ENCODE results near the gene NEURL1B. TPM values are rescaled to one million over a fixed set of nuclear protein-coding genes. Genes with fewer than 3 reads are reported as not detected.
"Not testable (repeated sequence)": the region's sequence is repeated elsewhere in the genome, so short reads cannot be mapped to it uniquely, and the experiment has no call there.

Gene NEURL1B
- total RNA-seq, 1 experiment from 2014 or later = 0.75 TPM

DNA sequence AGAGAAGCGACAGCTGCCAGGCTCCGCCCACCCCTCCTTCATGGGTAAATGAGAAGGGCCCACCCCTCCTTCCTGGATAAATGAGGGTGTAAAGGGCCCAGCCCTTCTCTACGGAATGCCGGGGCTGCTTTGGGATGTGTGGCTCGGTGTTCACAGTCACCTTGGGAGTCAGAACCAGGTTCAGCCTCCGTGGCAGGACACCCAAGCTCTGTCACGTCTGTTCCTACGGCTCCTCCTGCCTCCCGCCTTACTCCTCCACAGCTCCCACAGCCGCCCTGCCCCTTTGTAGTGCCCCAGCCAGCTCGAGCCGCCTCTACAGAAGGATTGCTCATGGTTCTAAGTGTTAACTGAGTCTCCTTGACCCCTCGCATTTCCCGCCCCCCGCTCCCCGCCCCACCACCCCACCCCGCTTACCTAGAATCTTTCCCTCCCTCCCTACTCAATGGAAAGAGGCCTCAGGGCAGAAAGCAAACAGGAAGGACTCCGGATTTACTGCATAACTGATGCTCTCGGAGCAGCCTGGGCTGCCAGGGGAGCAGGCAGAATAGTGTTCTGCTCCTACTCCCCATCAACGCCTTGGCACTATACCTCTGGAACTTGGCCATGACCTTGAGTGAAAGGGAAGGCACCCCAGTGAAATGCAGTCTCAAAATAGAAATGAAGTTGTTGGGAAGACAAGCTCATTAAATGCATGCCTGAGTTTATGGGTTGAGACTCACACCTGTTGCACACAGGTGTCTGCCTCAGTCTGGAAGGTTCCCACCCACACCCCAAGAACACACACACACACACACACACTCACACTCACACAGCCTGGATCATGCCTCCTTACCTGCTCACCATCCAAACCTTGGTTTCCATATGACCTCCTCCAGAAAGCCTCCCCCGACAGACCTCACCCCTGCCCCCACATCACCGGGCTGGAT is 59.6 kb downstream of the NEURL1B start:
- DNase-seq (ENCODE audit: low spot score) = no peak
- in situ Hi-C loops (cut with HindIII; ENCODE audit: low sequenced_read_pairs) = no loop called here

DNA sequence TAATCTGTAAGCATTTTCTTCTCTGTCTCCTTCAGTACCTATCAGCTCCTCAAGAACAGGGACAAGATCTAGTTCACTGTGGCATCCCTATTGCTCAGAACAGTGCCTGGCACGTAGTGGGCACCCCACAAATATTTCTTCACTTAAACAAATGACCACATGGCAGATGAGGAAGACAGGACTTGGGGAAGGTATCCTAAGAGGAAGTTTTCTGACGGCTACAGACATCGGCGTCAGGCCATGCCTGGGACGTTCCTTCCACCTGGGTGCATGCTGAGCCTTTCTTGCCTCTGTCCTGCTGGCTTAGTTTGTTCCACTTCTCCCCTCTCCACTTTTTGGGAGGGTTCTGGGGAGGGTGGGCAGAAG is 60.2 kb downstream of the NEURL1B start:
- DNase-seq (ENCODE audit: low spot score) = no peak
- in situ Hi-C loops (cut with HindIII; ENCODE audit: low sequenced_read_pairs) = no loop called here

DNA sequence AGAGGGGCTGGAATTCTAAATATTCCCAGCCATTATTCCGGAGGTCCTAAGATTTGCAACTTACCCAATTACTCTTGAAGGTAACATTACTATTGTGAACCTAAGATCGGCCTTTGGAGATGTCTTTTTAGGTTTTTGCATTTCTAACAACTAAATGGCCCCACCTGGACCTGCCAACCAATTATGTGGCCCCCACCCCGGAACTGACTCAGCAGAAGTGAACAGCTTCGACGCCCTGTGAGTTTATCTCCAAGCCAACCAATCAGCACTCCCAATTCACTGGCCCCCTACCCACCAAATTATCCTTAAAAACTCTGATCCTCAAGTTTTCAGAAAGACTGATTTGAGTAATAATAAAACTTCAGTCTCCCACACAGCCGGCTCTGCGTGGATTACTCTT is 62.9 kb downstream of the NEURL1B start:
- in situ Hi-C loops (cut with HindIII; ENCODE audit: low sequenced_read_pairs) = no loop called here
- no peak for DNase-seq (ENCODE audit: low spot score)

DNA sequence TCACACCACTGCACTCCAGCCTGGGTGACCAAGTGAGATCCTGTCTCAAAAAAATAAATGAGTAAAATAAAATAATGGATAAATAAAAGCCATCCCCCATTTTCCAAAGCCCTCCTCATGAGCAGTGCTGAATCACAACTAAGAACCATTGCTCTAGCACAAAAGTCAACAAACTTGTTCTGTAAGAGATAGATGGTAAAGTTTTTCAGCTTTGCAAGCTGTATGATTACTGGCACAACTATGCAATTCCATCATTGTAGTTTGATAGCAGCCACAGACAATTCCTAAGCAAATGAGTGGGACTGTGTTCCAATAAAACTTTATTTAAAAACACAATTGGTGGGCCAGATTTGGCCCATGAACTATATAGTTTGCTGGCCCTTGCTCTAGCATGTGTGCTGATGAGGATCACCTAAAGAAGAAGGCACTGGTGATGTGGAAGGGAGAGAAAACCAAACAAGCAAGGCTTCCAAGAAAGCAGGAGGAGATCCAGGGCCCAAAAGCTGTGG is 64.6 kb downstream of the NEURL1B start:
- no peak for DNase-seq (ENCODE audit: low spot score)
- in situ Hi-C loops (cut with HindIII; ENCODE audit: low sequenced_read_pairs) = no loop called here

DNA sequence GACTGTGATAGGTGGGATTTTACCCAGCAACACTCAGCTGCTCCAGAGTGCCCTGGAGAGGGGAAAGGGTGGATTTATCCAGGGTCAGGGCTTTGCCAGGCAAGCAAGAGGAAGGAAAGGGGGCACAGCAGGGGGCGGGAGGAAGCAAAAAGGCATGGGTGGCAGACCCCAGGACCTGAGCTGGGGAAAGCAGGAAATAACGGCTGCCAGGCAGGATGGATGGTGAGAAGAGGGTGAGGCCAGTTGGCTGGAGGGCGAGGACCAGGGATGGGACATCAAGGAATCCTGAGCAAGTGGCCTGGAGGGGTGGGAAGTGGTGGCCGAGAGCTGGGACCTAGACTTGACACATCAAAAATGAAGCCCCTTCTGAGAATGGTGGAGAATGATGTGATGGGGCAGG is 65.7 kb downstream of the NEURL1B start:
- DNase-seq (ENCODE audit: low spot score) = no peak
- in situ Hi-C loops (cut with HindIII; ENCODE audit: low sequenced_read_pairs) = no loop called here

DNA sequence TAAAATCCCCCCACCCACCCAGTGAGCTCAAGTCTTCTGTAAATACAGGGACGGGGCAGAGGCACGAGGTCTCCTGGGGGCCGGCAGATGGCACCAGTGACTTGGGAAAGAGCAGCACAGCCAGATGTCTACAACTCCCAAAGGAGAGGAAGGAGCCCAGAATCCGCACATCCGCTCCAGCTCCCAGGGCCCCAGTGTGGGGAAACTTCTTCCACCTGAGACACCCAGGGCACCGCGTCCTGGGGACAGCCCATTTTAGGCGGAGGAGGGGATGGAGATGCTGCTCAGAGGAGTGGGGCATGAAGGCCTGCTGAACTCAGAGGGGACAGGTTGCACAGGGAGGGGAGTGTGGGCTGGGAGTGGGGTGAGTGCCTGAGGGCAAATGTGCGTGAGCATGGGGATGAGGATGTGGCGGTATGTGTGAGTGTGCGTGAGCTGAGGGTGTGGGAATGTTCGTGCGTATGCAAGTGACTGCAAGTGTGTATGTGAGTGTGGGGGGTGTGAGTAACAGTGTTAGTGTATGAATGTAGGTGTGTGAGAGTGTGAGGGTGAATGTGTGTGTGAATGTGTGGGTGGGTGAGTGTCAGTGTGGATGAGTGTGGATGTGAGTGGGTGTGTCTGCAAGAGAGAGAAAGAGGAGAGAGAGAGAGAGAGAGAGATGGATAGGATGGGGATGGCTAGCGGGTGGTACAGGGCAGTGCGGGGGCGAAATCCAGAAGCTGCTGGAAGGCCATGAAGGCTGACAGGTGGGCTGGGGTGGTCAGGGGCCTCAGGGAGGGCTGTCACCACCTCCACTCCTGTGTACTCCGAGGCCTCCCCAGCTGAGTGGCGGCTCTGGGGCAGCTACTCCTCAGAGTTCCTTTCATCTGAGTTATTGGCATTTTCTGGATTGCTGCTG is 66.5 kb downstream of the NEURL1B start:
- DNase-seq (ENCODE audit: low spot score) = peak; percentile 31
- in situ Hi-C loops (cut with HindIII; ENCODE audit: low sequenced_read_pairs) = no loop called here

DNA sequence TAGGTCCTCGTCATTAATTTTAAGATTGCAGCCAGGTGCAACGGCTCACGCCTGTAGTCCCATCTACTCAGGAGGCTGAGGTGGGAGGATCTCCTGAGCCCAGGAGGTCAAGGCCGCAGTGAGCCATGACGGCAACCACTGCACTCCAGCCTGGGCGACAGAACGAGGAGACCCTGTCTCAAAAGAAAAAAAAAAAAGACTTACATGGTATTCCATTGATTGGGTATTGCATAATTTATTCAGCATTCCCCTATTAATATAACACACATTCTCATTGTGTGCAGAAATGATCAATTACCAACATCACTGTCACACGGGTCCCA is 67.1 kb downstream of the NEURL1B start:
- in situ Hi-C loops (cut with HindIII; ENCODE audit: low sequenced_read_pairs) = no loop called here
- no peak for DNase-seq (ENCODE audit: low spot score)

DNA sequence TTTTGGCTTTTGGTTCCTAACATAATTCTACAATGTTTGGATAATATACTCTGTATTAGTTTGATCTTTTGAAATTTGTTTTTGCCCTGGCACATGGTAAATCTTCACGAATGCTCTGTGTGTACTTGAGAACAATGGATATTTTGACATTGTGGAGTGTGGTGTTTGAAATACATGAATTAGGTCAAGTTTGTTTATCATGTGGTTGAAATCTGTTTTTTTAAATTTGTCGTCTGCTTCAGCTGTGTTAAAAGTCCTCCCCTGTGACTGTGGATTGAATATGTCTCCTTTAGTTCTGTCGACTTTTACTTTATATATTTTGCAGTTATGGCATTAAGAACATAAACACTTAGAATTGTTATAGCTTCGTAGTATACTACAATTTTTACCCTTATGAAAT is 69.6 kb downstream of the NEURL1B start:
- no peak for DNase-seq (ENCODE audit: low spot score)
- in situ Hi-C loops (cut with HindIII; ENCODE audit: low sequenced_read_pairs) = no loop called here

DNA sequence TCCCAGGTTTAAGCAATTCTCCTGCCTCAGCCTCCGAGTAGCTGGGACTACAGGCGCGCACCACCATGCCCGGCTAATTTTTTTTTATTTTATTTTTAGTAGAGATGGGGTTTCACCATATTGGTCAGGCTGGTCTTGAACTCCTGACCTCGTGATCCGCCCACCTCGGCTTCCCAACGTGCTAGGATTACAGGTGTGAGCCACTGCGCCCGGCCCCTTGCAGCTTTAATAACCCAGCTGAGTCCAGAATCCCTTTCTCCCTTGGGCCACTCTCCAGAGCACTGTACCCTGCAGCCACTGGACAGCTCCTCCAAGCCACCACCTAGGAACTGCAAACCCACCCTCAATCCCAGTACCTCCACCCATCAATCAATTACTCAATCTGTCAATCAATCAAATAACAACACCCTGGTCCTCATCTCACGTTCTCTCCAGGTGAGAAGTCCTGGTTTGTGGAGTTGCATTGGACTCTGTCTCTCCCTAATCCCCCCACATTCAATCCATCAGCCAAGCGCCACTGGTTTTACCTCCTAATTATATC is 70.3 kb downstream of the NEURL1B start:
- DNase-seq (ENCODE audit: low spot score); in situ Hi-C loops (cut with HindIII; ENCODE audit: low sequenced_read_pairs): not testable (repeated sequence)

DNA sequence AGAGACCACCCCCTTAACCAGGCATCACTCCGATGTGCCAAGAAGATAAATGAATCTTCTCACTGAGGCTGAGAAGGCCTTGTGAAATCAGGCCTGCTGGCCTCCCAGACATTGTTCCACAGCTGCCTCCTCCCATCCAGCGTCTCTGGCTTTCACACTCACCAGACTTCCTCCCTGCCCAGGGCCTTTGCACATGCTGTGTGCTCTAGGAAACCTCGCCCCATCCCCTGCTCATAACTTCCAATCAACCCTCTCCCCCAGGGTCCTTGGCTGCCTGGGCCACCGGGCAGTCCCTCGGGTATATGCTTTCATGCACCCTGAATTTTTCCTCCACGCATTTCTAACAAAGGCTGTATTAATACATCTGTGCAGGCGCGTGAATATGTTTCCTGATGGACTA is 71.5 kb downstream of the NEURL1B start:
- DNase-seq (ENCODE audit: low spot score) = no peak
- in situ Hi-C loops (cut with HindIII; ENCODE audit: low sequenced_read_pairs) = no loop called here

DNA sequence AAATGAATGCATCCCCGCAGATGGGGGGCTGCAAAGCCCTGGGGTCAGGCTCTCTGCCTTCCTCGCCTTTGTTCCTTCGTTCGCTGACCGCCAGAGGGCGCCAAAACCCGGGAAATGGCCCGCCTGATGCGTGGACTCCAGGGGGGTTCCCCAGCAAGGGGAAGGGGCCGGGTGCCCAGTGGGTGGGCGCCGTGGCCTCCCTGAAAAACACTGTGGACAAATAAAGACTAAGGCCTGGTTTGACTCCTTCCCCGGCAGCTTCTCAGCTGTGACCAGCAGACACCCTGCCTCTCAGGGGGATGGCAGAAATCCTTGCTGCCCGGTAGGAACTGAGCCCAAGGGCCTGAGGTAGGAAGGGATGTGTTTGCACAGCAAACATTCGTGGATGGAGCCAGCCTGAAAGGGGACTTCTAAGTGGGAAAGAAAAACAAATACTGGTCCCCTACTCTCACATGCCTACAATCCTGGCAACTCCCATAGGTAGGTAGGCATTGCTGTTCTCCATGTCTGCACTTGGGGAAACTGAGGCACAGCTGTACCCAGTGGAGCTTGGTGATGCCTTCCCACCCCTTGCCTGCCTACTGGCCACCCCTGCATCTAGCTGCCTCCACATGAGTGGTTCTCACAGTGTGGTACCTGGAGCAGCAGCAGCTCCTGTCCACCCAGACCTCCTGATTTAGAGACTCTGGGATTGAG is 72.2 kb downstream of the NEURL1B start:
- DNase-seq (ENCODE audit: low spot score) = peak; percentile 52
- in situ Hi-C loops (cut with HindIII; ENCODE audit: low sequenced_read_pairs) = no loop called here

DNA sequence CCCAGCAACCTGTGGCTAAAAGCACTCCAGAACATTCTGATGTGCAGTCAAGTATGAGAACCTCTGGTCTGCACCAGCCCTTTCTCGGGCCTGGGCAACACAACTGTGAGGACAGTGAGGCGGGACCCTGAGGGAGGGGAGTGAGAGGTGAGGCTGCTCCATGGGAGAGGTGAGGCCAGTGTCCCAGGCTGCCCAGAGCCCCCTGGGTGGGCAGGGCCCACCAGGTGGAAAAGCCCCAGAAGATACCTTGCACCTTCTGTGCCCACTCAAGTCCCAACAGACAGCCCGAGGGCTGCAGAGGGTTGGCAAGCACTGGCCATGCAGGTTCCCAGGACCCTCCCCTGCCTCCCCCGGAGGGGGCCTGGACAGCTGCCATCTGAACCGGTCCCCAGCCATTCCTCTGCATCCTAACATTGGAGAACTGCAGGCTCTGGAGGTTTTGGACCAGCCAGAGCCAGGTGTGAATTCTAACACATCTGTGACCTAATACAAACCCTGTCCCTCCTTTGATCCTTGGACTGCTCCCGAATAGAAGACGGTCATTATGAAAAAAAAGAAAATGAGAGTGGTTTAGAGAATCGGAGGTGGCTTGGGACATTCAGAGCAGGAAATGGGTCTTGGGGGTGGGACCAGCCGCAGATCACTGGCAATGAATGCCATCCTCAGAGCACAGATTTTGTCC is 72.9 kb downstream of the NEURL1B start:
- DNase-seq (ENCODE audit: low spot score) = no peak
- in situ Hi-C loops (cut with HindIII; ENCODE audit: low sequenced_read_pairs) = no loop called here

DNA sequence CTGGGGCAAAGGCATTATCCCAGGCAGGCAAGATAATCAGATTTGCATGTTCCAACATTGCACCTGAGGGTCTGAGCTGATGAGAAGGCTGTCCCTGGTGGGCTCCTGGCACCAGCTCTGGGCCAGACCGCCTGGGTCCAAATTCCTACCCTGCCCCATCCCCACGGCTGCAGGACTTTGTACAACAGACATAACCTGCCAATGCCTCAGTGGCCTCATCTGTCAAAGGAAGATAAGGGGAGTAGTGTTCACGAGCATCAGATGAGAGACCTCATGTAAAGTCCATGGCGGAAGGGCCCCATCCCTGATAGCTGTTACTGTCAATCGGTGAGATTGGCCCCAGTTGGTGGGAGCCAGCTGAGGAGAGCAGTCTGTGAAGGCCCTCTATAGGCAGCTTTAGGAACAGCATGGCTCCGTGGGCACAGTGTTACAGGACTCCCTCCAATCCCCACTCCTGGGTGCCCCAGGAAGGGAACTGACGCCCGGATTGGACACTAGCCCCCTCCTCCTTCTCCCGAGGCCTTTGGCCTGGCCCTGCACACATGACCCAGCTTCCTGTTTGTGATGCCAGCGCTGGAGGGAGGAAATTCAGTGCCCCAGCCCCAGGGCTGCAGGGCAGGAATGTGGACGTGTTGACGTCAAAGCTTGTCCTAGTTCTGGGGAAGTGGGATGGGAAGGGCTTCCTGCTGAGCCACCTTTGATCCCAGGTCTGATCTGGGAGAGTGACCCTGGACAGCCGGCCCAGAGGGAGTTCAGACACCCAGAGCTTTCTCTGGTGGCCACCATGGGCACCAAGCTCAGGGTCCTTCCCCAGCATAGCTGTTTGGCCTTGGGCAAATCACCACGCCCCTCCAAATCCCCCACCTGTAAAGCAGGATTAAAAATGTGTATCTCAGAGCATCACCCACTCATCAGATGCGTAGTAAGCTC is 73.7 kb downstream of the NEURL1B start:
- in situ Hi-C loops (cut with HindIII; ENCODE audit: low sequenced_read_pairs) = no loop called here
- DNase-seq (ENCODE audit: low spot score) = peak; percentile 71

DNA sequence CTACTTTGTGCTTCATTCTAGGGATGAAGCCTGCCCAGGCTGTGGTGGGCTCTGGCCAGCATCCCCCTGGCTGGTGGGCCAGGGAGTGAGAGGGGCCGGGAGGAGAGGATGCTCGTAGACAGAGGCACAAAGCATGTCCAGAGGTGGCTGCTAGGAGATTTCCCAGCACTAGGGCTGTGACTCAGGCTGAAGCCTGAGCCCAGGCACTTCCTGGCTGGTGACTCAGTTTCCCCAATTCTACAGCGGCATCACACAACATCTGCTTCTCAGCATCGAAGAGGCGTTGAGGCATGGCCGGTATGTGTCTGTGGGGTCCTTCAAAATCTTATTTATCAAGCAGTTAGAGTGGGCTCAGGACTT is 74.3 kb downstream of the NEURL1B start:
- in situ Hi-C loops (cut with HindIII; ENCODE audit: low sequenced_read_pairs) = no loop called here
- DNase-seq (ENCODE audit: low spot score) = no peak

DNA sequence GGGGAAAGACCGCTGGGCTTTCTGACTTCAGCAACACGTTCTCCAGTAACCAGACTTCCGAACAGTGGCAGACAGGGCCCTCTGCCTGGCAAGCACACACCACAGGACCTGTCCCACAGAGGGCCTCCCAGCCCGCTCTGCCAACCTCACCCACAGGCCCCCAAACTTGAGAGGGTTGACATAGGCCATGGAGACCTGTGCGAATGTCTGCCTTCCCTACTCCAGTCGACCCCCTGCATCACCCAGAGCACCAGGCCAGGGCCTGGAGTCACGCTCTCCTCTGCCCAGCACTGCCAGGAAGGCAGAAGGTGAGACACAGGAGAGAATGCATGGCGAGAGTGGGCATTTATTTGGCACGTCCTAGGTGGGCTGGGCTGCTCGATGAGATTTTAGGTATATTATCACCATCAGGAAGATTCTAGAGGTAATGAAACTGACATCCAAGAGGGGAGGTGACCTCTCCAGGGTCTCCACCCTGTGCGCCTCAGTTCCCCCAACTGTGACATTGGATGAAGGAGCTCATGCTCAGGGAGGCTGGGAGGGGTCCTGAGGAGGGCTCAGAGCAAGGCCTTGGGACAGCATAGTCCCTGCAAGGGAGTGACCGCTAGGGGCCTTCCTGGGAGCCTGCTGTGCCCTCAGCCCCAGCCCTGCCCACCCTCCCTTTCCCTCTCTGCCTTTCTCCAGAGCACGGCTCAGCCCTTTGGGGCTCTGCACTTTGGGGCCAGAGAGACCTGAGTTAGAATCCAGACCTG is 75.0 kb downstream of the NEURL1B start:
- in situ Hi-C loops (cut with HindIII; ENCODE audit: low sequenced_read_pairs) = no loop called here

DNA sequence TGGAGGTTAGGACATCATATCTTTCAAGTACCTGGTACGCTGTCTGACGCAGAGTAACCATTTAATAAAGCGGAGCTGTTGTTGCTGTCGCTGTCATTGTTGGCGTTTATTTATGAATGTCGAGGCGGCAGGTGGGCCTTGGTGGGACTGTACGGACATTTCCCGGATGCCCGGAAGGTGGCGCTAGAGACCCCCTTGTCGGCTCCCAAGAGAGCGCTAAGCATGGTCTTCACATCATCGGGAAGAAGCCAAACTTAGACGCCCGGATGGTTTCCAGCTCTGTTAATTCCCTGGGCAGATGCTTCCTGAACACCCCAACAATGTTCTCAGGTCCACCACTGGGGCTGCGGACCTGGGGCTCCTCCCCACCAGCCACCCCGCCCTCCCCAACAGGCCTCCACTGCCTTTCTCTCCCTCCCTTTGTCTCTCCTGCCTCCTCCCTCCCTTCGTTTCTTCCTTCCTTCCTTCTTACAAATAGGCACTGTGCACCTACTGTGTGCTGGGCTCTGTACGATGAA is 75.8 kb downstream of the NEURL1B start:
- in situ Hi-C loops (cut with HindIII; ENCODE audit: low sequenced_read_pairs) = no loop called here

More for the DNA sequence above, 75.0 kb downstream of the NEURL1B start:
- no peak for DNase-seq (ENCODE audit: low spot score)

More for the DNA sequence above, 75.8 kb downstream of the NEURL1B start:
- DNase-seq (ENCODE audit: low spot score) = peak; percentile 87
